Esophagus (tissue), 2 donors: ENCODE measurements around the gene MYO6. TPM values are rescaled to one million over a fixed set of nuclear protein-coding genes. Genes with fewer than 3 reads are reported as not detected.

Experiments used
- H3K27ac ChIP-seq, 2 donors: one replicate each; pipeline ENCODE4 v1.5.1; 2013; ENCODE audit warnings: low read depth in 2 of 2, mild to moderate bottlenecking in 2 of 2, inconsistent platforms in 1 of 2, low read length in 1 of 2, moderate library complexity in 1 of 2
- H3K27me3 ChIP-seq, 2 donors: one replicate each; pipeline ENCODE4 v1.6.1; 2013; ENCODE audit warnings: low read length in 2 of 2, control low read depth in 1 of 2, mild to moderate bottlenecking in 1 of 2; ENCODE audit not compliant: insufficient read depth in 2 of 2, control insufficient read depth in 1 of 2
- H3K36me3 ChIP-seq, 2 donors: one replicate each; pipeline ENCODE4 v1.6.1; 2013; ENCODE audit warnings: low read length in 1 of 2; ENCODE audit not compliant: control insufficient read depth in 2 of 2, insufficient read depth in 2 of 2
- H3K4me1 ChIP-seq, 2 donors: one replicate each; pipeline ENCODE4 v1.6.1; 2013; ENCODE audit warnings: low read length in 1 of 2; ENCODE audit not compliant: control insufficient read depth in 2 of 2, insufficient read depth in 2 of 2
- H3K4me3 ChIP-seq, 2 donors: one replicate each; pipeline ENCODE4 v1.5.1; 2013; ENCODE audit warnings: low read length in 2 of 2, mild to moderate bottlenecking in 2 of 2, low read depth in 1 of 2, moderate library complexity in 1 of 2
- H3K9me3 ChIP-seq, 2 donors: one replicate each; pipeline ENCODE4 v1.6.1; 2013; ENCODE audit warnings: mild to moderate bottlenecking in 2 of 2, low read depth in 1 of 2, low read length in 1 of 2, moderate library complexity in 1 of 2; ENCODE audit not compliant: control insufficient read depth in 2 of 2, insufficient read depth in 1 of 2
- WGBS, 2 donors: extraction: QIAGEN DNeasy Blood & Tissue Kit; methylation state at CpG; one replicate each; pipeline ENCODE4 v1.1.7; 2013; 5-methylcytosine and 5-hydroxymethylcytosine counted together
- polyA plus RNA-seq, 2 donors: library from polyadenylated mRNA; stranded (reverse); fragments of 200-250 nt; gene quantifications; one replicate each; pipeline ENCODE4 v1.2.3, GENCODE V29; 2013
- donor health status: healthy with polysubstance abuse.
- donor health status: Bipolar disorder and iron deficiency.

Gene MYO6
- polyA plus RNA-seq, 2 donors: 26.8 to 53.1 TPM

DNA sequence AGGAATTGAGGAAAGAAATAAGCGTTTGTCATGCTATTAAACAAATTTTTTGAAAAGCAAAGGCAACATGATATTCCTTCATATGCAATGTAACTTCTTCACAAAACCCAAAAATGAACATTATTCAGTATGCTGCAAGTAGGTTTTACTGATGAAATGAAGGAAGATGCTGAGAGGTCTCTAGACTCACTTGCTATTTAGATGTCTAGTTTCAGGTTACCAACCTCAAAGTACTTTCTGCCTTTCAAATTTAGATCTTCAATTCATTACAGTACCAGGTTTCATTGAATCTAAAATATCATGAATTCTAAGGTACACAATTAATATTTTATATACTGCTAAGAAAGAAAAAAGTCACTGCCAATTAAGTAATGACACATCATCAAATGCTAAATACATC, 39.9 kb downstream of the MYO6 start:
- Histone ChIP-seq H3K27ac (no peak overlapping the region), H3K9me3 (no peaks in the 10 kb centered on the region), H3K4me3 (no peak overlapping the region), H3K36me3 (peaks cover 0 to 2% of the 10 kb centered on the region in 2 donors), H3K27me3 (no peaks in the 10 kb centered on the region), H3K4me1 (no peaks in the 10 kb centered on the region)
- 86 to 89% methylated on average over 1 of the region's 1 CpG for WGBS, 2 donors

- H3K4me3 ChIP-seq: no peak overlapping the region
- no peaks in the 10 kb centered on the region for H3K9me3 ChIP-seq
- peaks cover 0 to 2% of the 10 kb centered on the region in 2 donors for H3K36me3 ChIP-seq
- H3K4me1 ChIP-seq: no peaks in the 10 kb centered on the region
- H3K27ac ChIP-seq: no peak overlapping the region
- WGBS, 2 donors: 64 to 80% methylated on average over 3 of the region's 3 CpGs
- H3K27me3 ChIP-seq: no peaks in the 10 kb centered on the region
Measured at GRCh38 chr6:75791881-75792280, 42.8 kb downstream of the MYO6 start.

DNA sequence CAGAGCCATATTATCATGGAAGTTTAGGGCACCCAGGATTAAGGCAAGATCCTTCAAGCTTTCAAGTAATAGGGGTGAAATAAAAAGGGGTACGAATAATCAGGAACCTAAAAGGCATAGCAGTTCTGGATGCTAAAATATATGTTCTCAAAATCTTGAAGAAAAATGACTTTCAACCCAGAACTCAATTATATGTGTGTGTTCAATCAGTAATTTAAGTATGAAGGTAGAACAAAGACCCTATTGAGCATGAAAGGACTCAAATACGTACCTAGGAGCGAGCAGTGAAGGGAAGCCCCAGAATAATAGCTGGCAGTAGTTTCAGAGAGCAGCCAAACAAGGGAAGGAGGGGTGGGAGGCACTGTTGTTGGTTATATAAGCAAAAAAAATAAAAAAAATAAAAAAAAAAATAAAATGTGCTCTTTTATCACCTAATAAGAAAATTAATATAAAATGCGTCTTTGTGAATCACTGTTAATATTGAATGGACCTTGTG, 45.4 kb downstream of the MYO6 start:
- no peaks in the 10 kb centered on the region for H3K36me3 ChIP-seq
- H3K27me3 ChIP-seq: no peaks in the 10 kb centered on the region
- H3K27ac ChIP-seq: no peak overlapping the region
- H3K4me1 ChIP-seq: no peaks in the 10 kb centered on the region
- H3K9me3 ChIP-seq: no peaks in the 10 kb centered on the region
- WGBS, 2 donors: 86 to 90% methylated on average over 4 of the region's 4 CpGs
- H3K4me3 ChIP-seq: no peak overlapping the region

GRCh38 chr6:75794954-75795739, 46.1 kb downstream of the MYO6 start:
- Histone ChIP-seq H3K36me3 (no peaks in the 10 kb centered on the region), H3K4me3 (no peak overlapping the region), H3K27me3 (no peaks in the 10 kb centered on the region), H3K9me3 (no peaks in the 10 kb centered on the region), H3K27ac (no peak overlapping the region), H3K4me1 (no peaks in the 10 kb centered on the region)
- 39 to 45% methylated on average over 6 of the region's 6 CpGs for WGBS, 2 donors

GRCh38 chr6:75796723-75797122, 47.7 kb downstream of the MYO6 start:
- no peaks in the 10 kb centered on the region for H3K9me3 ChIP-seq
- H3K4me1 ChIP-seq: no peaks in the 10 kb centered on the region
- no peak overlapping the region for H3K27ac ChIP-seq
- 96 to 99% methylated on average over 1 of the region's 1 CpG for WGBS, 2 donors
- no peaks in the 10 kb centered on the region for H3K27me3 ChIP-seq
- no peaks in the 10 kb centered on the region for H3K36me3 ChIP-seq
- H3K4me3 ChIP-seq: no peak overlapping the region

- Histone ChIP-seq H3K9me3 (no peaks in the 10 kb centered on the region), H3K36me3 (no peaks in the 10 kb centered on the region), H3K27ac (no peak overlapping the region), H3K4me3 (no peak overlapping the region), H3K27me3 (no peaks in the 10 kb centered on the region), H3K4me1 (no peaks in the 10 kb centered on the region)
- 96 to 97% methylated on average over 4 of the region's 4 CpGs for WGBS, 2 donors
Measured at GRCh38 chr6:75800133-75800532, 51.1 kb downstream of the MYO6 start.

DNA sequence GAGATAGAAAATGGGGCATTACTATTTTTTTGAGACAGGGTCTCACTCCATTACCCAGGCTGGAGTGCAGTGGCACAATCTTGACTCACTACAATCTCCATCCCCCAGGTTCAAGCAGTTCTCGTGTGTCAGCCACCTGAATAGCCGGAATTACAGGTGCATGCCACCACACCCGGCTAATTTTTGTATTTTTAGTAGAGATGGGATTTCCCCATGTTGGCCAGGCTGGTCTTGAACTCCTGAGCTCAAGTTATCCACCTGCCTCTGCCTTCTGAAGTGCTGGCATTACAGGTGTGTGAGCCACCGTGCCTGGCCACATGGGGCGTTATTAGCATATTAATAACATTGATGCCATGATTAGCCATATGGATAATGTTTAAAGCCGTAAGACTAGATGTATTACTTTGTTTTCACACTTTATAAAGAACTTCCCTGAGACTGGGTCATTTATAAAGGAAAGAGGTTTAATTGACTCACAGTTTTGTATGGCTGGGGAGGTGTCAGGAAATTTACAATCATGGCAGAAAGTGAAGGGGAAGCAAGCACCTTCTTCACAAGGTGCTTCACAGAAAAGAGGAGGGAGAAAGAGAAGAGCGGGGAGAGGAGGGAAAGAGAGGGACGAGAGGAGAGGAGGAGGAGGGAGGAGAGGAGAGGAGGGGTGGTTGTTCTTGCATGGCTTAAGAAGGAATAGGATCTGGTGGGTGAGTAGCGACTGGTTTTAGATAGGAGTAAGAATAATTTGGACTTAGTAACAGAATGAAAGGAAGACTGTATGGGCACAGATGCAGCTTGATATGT, 51.9 kb downstream of the MYO6 start:
- Histone ChIP-seq H3K9me3 (no peaks in the 10 kb centered on the region), H3K36me3 (no peaks in the 10 kb centered on the region), H3K27ac (no peak overlapping the region), H3K4me3 (no peak overlapping the region), H3K27me3 (no peaks in the 10 kb centered on the region), H3K4me1 (no peaks in the 10 kb centered on the region)
- WGBS, 2 donors: 80 to 83% methylated on average over 9 of the region's 9 CpGs

- no peak overlapping the region for H3K27ac ChIP-seq
- no peaks in the 10 kb centered on the region for H3K9me3 ChIP-seq
- 93 to 97% methylated on average over 6 of the region's 6 CpGs for WGBS, 2 donors
- H3K4me1 ChIP-seq: no peaks in the 10 kb centered on the region
- H3K36me3 ChIP-seq: no peaks in the 10 kb centered on the region
- H3K4me3 ChIP-seq: no peak overlapping the region
- H3K27me3 ChIP-seq: no peaks in the 10 kb centered on the region
Measured at GRCh38 chr6:75802366-75802765, 53.3 kb downstream of the MYO6 start.

GRCh38 chr6:75808507-75808906, 59.5 kb downstream of the MYO6 start:
- H3K27me3 ChIP-seq: no peaks in the 10 kb centered on the region
- H3K27ac ChIP-seq: no peak overlapping the region
- no peaks in the 10 kb centered on the region for H3K36me3 ChIP-seq
- no peak overlapping the region for H3K4me3 ChIP-seq
- no peaks in the 10 kb centered on the region for H3K9me3 ChIP-seq
- no peaks in the 10 kb centered on the region for H3K4me1 ChIP-seq
